IMR-90 (cell line): ENCODE results near the gene TPX2. TPM values are rescaled to one million over a fixed set of nuclear protein-coding genes. Genes with fewer than 3 reads are reported as not detected.

Experiments
- ATAC-seq: fragments of 200-7000 bp; cut with Tn5 transposase; 2 replicates; pipeline ENCODE4 v1.9.1; 2020; ENCODE audit warnings: low read depth, mild to moderate bottlenecking, moderate library complexity
- BruUV-seq: library from RNA; stranded (reverse); fragments of 400-500 nt; replicated peaks from 2 replicates; lab custom pipeline; 2021; lab: Mats Ljungman, UMichigan
- CTCF ChIA-PET: fragments of 300-600 bp; formaldehyde crosslinking; extraction: SDS; loops from one replicate; lab custom pipeline; 2021; ENCODE audit warnings: antibody characterized with exemption; lab: Yijun Ruan, JAX
- POLR2A ChIA-PET: fragments of 300-600 bp; sonication (Branson Sonifier 250); formaldehyde crosslinking; loops from one replicate; lab custom pipeline; 2022; ENCODE audit warnings: antibody characterized with exemption; ENCODE audit not compliant: unreplicated experiment; lab: Charles Lee
- DNase-seq: peaks from one replicate; pipeline ENCODE4 v3.0.0; 2013
- H2AFZ ChIP-seq: replicated peaks from 2 replicates; pipeline ENCODE3; 2013; ENCODE audit warnings: low read length, mild to moderate bottlenecking; ENCODE audit not compliant: poor library complexity
- H2AK5ac ChIP-seq: 2 replicates; pipeline ENCODE4 v1.6.1; 2013; ENCODE audit warnings: low read depth, low read length, inconsistent platforms
- H2AK9ac ChIP-seq: replicated peaks from 2 replicates; pipeline ENCODE3; 2013; ENCODE audit warnings: mild to moderate bottlenecking, low read depth, low read length, moderate library complexity; ENCODE audit not compliant: poor library complexity
- H2BK120ac ChIP-seq: 2 replicates; pipeline ENCODE4 v1.6.1; 2013; ENCODE audit warnings: low read depth, low read length, inconsistent platforms
- H2BK15ac ChIP-seq: 3 replicates; pipeline ENCODE4 v1.6.1; 2013; ENCODE audit warnings: low read depth, low read length, inconsistent platforms
- H2BK20ac ChIP-seq: 2 replicates; pipeline ENCODE4 v1.6.1; 2013; ENCODE audit warnings: low read depth, mild to moderate bottlenecking, inconsistent platforms, low read length, moderate library complexity
- H2BK5ac ChIP-seq: 2 replicates; pipeline ENCODE4 v1.6.1; 2013; ENCODE audit warnings: mild to moderate bottlenecking, low read depth, low read length, inconsistent platforms; ENCODE audit not compliant: poor library complexity, severe bottlenecking
- H3K14ac ChIP-seq: replicated peaks from 2 replicates; pipeline ENCODE4 v1.6.1; 2013; ENCODE audit warnings: low read depth, low read length, inconsistent platforms
- H3K18ac ChIP-seq: 2 replicates; pipeline ENCODE4 v1.6.1; 2013; ENCODE audit warnings: low read depth, low read length, control low read depth
- H3K23ac ChIP-seq: 2 replicates; pipeline ENCODE4 v1.6.1; 2013; ENCODE audit warnings: low read depth, low read length, inconsistent platforms
- H3K27ac ChIP-seq: 2 replicates; pipeline ENCODE4 v1.5.1; 2013; ENCODE audit warnings: mild to moderate bottlenecking, control low read depth, low read length; ENCODE audit not compliant: insufficient read depth
- H3K27me3 ChIP-seq: 2 replicates; pipeline ENCODE4 v1.6.1; 2013; ENCODE audit warnings: low read length; ENCODE audit not compliant: control insufficient read depth, insufficient read depth
- H3K36me3 ChIP-seq: 2 replicates; pipeline ENCODE4 v1.6.1; 2013; ENCODE audit warnings: low read length, mixed read lengths; ENCODE audit not compliant: control insufficient read depth, insufficient read depth
- H3K4ac ChIP-seq: 2 replicates; pipeline ENCODE4 v1.6.1; 2013; ENCODE audit warnings: low read depth, low read length, inconsistent platforms
- H3K4me1 ChIP-seq: 2 replicates; pipeline ENCODE4 v1.6.1; 2013; ENCODE audit warnings: low read length, mixed read lengths; ENCODE audit not compliant: control insufficient read depth, insufficient read depth
- H3K4me2 ChIP-seq: 2 replicates; pipeline ENCODE4 v1.6.1; 2013; ENCODE audit warnings: low read depth, mild to moderate bottlenecking, control low read depth, low read length, moderate library complexity
- H3K4me3 ChIP-seq: 2 replicates; pipeline ENCODE4 v1.5.1; 2013; ENCODE audit warnings: low read depth, mild to moderate bottlenecking, control low read depth, low read length, moderate library complexity; ENCODE audit not compliant: insufficient read depth
- H3K56ac ChIP-seq: 2 replicates; pipeline ENCODE4 v1.6.1; 2013; ENCODE audit warnings: low read length, inconsistent platforms; ENCODE audit not compliant: insufficient read depth; ENCODE audit errors: extremely low read depth
- H3K79me1 ChIP-seq, 2 experiments: 2 replicates each; pipeline ENCODE4 v1.6.1; 2013; ENCODE audit warnings: low read length in 2 of 2, inconsistent platforms in 1 of 2, low read depth in 1 of 2
- H3K9ac ChIP-seq: 2 replicates; pipeline ENCODE4 v1.6.1; 2013; ENCODE audit warnings: low read depth, low read length, control low read depth
- H3K9me1 ChIP-seq: 2 replicates; pipeline ENCODE4 v1.6.1; 2013; ENCODE audit warnings: low read length, inconsistent platforms; ENCODE audit not compliant: insufficient read depth
- H3K9me3 ChIP-seq: 2 replicates; pipeline ENCODE4 v1.6.1; 2013; ENCODE audit warnings: low read length; ENCODE audit not compliant: control insufficient read depth, insufficient read depth
- H4K20me1 ChIP-seq: 2 replicates; pipeline ENCODE4 v1.6.1; 2013; ENCODE audit warnings: low read length, inconsistent platforms; ENCODE audit not compliant: insufficient read depth
- H4K5ac ChIP-seq: 2 replicates; pipeline ENCODE4 v1.6.1; 2013; ENCODE audit warnings: mild to moderate bottlenecking, low read depth, low read length, control low read depth
- H4K8ac ChIP-seq, 2 experiments: 2 replicates each; pipeline ENCODE4 v1.6.1; 2013; ENCODE audit warnings: low read depth in 2 of 2, low read length in 2 of 2, control low read depth in 1 of 2, inconsistent platforms in 1 of 2
- H4K91ac ChIP-seq: 2 replicates; pipeline ENCODE4 v1.6.1; 2013; ENCODE audit warnings: low read depth, low read length, inconsistent platforms; ENCODE audit not compliant: insufficient read depth
- CEBPB ChIP-seq: IDR thresholded peaks from 2 replicates; pipeline ENCODE4 v1.6.1; 2012; ENCODE audit warnings: low read depth, low read length, improper control_type of control experiment
- CHD1 ChIP-seq: IDR thresholded peaks from 2 replicates; pipeline ENCODE4 v1.6.1; 2012; ENCODE audit warnings: low read depth, low read length, improper control_type of control experiment
- CTCF ChIP-seq: conservative IDR thresholded peaks from 2 replicates; pipeline ENCODE4 v1.5.1; 2012; ENCODE audit warnings: mild to moderate bottlenecking, low read depth, low read length, improper control_type of control experiment
- MAFK ChIP-seq: IDR thresholded peaks from 2 replicates; pipeline ENCODE4 v1.6.1; 2012; ENCODE audit warnings: low read depth, low read length, improper control_type of control experiment
- MAZ ChIP-seq: IDR thresholded peaks from 2 replicates; pipeline ENCODE4 v1.6.1; 2012; ENCODE audit warnings: low read depth, mild to moderate bottlenecking, low read length, improper control_type of control experiment, moderate library complexity, borderline replicate concordance
- MXI1 ChIP-seq: IDR thresholded peaks from 2 replicates; pipeline ENCODE4 v1.6.1; 2012; ENCODE audit warnings: low read depth, mild to moderate bottlenecking, low read length, moderate library complexity, borderline replicate concordance
- NFE2L2 ChIP-seq: fragments of 150-350 bp; IDR thresholded peaks from 2 replicates; pipeline ENCODE4 v1.6.1; 2016; ENCODE audit warnings: low read depth, mild to moderate bottlenecking, low read length
- POLR2A ChIP-seq: IDR thresholded peaks from 2 replicates; pipeline ENCODE4 v1.6.1; 2012; ENCODE audit warnings: mild to moderate bottlenecking, low read depth, low read length
- RAD21 ChIP-seq: IDR thresholded peaks from 2 replicates; pipeline ENCODE4 v1.6.1; 2012; ENCODE audit warnings: low read length, improper control_type of control experiment
- RCOR1 ChIP-seq: IDR thresholded peaks from 2 replicates; pipeline ENCODE4 v1.6.1; 2012; ENCODE audit warnings: mild to moderate bottlenecking, low read length, improper control_type of control experiment; ENCODE audit not compliant: insufficient replicate concordance
- RFX5 ChIP-seq: IDR thresholded peaks from 2 replicates; pipeline ENCODE4 v1.8.0; 2012; ENCODE audit warnings: low read depth, mild to moderate bottlenecking, low read length, moderate library complexity
- USF2 ChIP-seq: fragments of 150-350 bp; IDR thresholded peaks from 2 replicates; pipeline ENCODE4 v1.6.1; 2017; ENCODE audit warnings: mild to moderate bottlenecking, antibody characterized with exemption, low read length, low read depth
- WGBS, 2 experiments: methylation state at CpG; one replicate each; pipeline versions ENCODE4 v1.1.5 to v1.1.7; 2013; ENCODE audit warnings: missing lambda C conversion rate in 2 of 2; ENCODE audit not compliant: insufficient read length in 1 of 2; ENCODE audit errors: extremely low coverage in 2 of 2; 5-methylcytosine and 5-hydroxymethylcytosine counted together
- dilution Hi-C: fragments of 300-500 bp; cut with HindIII; formaldehyde crosslinking; loops from one replicate; pipeline ENCODE4 v1.14.3; 2018; ENCODE audit warnings: low sequenced_read_pairs; ENCODE audit not compliant: unreplicated experiment
- in situ Hi-C: fragments of 300-500 bp; cut with MboI; formaldehyde crosslinking; loops from 3 replicates; pipeline ENCODE4 v1.14.3; 2019; ENCODE audit warnings: low sequenced_read_pairs, inconsistent platforms, mixed read lengths
- intact Hi-C: fragments of 100-400 bp; cut with micrococcal nuclease; formaldehyde crosslinking; loops from 2 replicates; pipeline ENCODE4 v1.10.0; 2022
- polyA plus RNA-seq, 3 experiments: library from polyadenylated mRNA; depleted of rRNA; stranded (reverse); fragments of >200 nt; gene quantifications; 2 replicates each; pipeline ENCODE4 v1.2.3, GENCODE V29; 2012; ENCODE audit warnings: low replicate concordance in 1 of 3
- total RNA-seq: library from RNA; depleted of rRNA; stranded (reverse); fragments of >200 nt; gene quantifications from 2 replicates; pipeline ENCODE4 v1.2.3, GENCODE V29; 2012

The TPX2 gene
- total and polyA plus RNA-seq, 2 of the 4 experiments (the other 2 are of a cell fraction), result 28.5 to 72.2 TPM

- ChIA-PET POLR2A (no interaction called here), CTCF (interaction anchor here (1.0 kb wide), 1 partner anchor 10 kb away, joined by 3 read pairs; no protein-coding TSS in a partner anchor)
- no peaks in the 10 kb centered on the region for H3K9me3 ChIP-seq
- H3K27ac ChIP-seq, result no peak overlapping the region
- H3K36me3 ChIP-seq, result no peaks in the 10 kb centered on the region
- H4K8ac ChIP-seq, result no peak overlapping the region
- in situ Hi-C loops (loop anchor here (25.0 kb wide), 2 partner anchors 642 to 817 kb away; partner anchors contain the start of gene C20orf203), intact Hi-C loops (no loop called here), dilution Hi-C loops (no loop called here)
- no peak overlapping the region for H4K5ac ChIP-seq
- H4K20me1 ChIP-seq, result peaks cover 13% of the 10 kb centered on the region
- H3K9me1 ChIP-seq, result peaks cover 8% of the 10 kb centered on the region; the same call in 1 of the 2 replicates
- TF ChIP-seq CEBPB (no peak), RAD21 (no peak), MXI1 (no peak), POLR2A (no peak), CTCF (no peak), RCOR1 (no peak), NFE2L2 (no peak), MAFK (no peak), RFX5 (no peak), CHD1 (no peak), USF2 (no peak), MAZ (no peak)
- no peak overlapping the region for H2AK9ac ChIP-seq
- no peak overlapping the region for H2AFZ ChIP-seq
- no peak overlapping the region for H3K14ac ChIP-seq
- no peaks in the 10 kb centered on the region for H3K79me1 ChIP-seq
- no peak overlapping the region for H2BK120ac ChIP-seq
- no peak overlapping the region for H3K4ac ChIP-seq
- H2AK5ac ChIP-seq, result no peak overlapping the region
- no peak overlapping the region for H2BK20ac ChIP-seq
- peaks cover 27% of the 10 kb centered on the region for H3K27me3 ChIP-seq
- H2BK5ac ChIP-seq, result no peak overlapping the region
- H3K18ac ChIP-seq, result no peak overlapping the region
- no peak overlapping the region for H3K4me3 ChIP-seq
- H3K4me2 ChIP-seq, result no peak overlapping the region
- whole genome bisulfite sequencing, 2 experiments, result 92% methylated on average over 24 of the region's 28 CpGs; no CpG with 5 or more reads in 1 of the 2 experiments
- H3K4me1 ChIP-seq, result peaks cover 15% of the 10 kb centered on the region
- BruUV-seq, result no TSS peak
- no peak for ATAC-seq
- no peak overlapping the region for H3K23ac ChIP-seq
- H4K91ac ChIP-seq, result no peak overlapping the region
- H3K56ac ChIP-seq, result no peak overlapping the region
- H3K9ac ChIP-seq, result no peak overlapping the region
- H2BK15ac ChIP-seq, result no peak overlapping the region
- DNase-seq, result no peak
These were observed 105.7 kb downstream of the TPX2 start for GRCh38 chr20:31844737-31845299.
